MM.1S (cell line): Measurements from ENCODE around the gene SLC29A1.

ENCODE experiments used
- DNase-seq: peaks from one replicate; pipeline ENCODE4 v3.0.0-alpha.2; 2015
- H2AFZ ChIP-seq: fragments of 300-600 bp; sonication (generic); 2 replicates; pipeline ENCODE4 v1.6.0; 2016; ENCODE audit warnings: antibody characterized with exemption, low read length
- H3F3A ChIP-seq: fragments of 300-600 bp; sonication (generic); 2 replicates; pipeline ENCODE4 v1.6.1; 2016; ENCODE audit warnings: mild to moderate bottlenecking, antibody characterized with exemption, low read length, moderate library complexity, mixed read lengths; ENCODE audit not compliant: insufficient read depth
- H3K27ac ChIP-seq: fragments of 300-600 bp; sonication (generic); 2 replicates; pipeline ENCODE4 v1.5.1; 2016; ENCODE audit warnings: mild to moderate bottlenecking, low read length
- H3K27me3 ChIP-seq: fragments of 300-600 bp; sonication (generic); replicated peaks from 2 replicates; pipeline ENCODE4 v1.6.0; 2016; ENCODE audit warnings: low read length; ENCODE audit not compliant: insufficient read depth
- H3K36me3 ChIP-seq: fragments of 300-600 bp; sonication (generic); replicated peaks from 2 replicates; pipeline ENCODE4 v1.6.1; 2016; ENCODE audit warnings: mild to moderate bottlenecking, low read length, mixed read lengths; ENCODE audit not compliant: insufficient read depth
- H3K4me1 ChIP-seq: fragments of 300-600 bp; sonication (generic); 2 replicates; pipeline ENCODE4 v1.6.1; 2016; ENCODE audit warnings: low read length, mixed read lengths
- H3K4me2 ChIP-seq: fragments of 300-600 bp; sonication (generic); 2 replicates; pipeline ENCODE4 v1.6.0; 2016; ENCODE audit warnings: low read depth, low read length
- H3K4me3 ChIP-seq: fragments of 300-600 bp; sonication (generic); 2 replicates; pipeline ENCODE4 v1.5.1; 2016; ENCODE audit warnings: low read length, mixed read lengths
- H3K79me2 ChIP-seq: fragments of 300-600 bp; sonication (generic); 2 replicates; pipeline ENCODE4 v1.6.1; 2016; ENCODE audit warnings: mixed run types, low read length, mixed read lengths
- H3K9ac ChIP-seq: fragments of 300-600 bp; sonication (generic); 2 replicates; pipeline ENCODE4 v1.6.1; 2016; ENCODE audit warnings: low read length, mixed read lengths
- H3K9me2 ChIP-seq: fragments of 300-600 bp; sonication (generic); replicated peaks from 2 replicates; pipeline ENCODE4 v1.6.1; 2016; ENCODE audit warnings: mild to moderate bottlenecking, low read length, mixed read lengths; ENCODE audit not compliant: insufficient read depth
- H3K9me3 ChIP-seq: fragments of 300-600 bp; sonication (generic); replicated peaks from 2 replicates; pipeline ENCODE4 v1.6.1; 2016; ENCODE audit warnings: mild to moderate bottlenecking, low read length, mixed read lengths; ENCODE audit not compliant: insufficient read depth
- H4K20me1 ChIP-seq: fragments of 300-600 bp; sonication (generic); 2 replicates; pipeline ENCODE4 v1.6.1; 2016; ENCODE audit warnings: mild to moderate bottlenecking, low read length, moderate library complexity, mixed read lengths; ENCODE audit not compliant: insufficient read depth
- EZH2 ChIP-seq: fragments of 300-600 bp; sonication (generic); optimal IDR thresholded peaks from 2 replicates; pipeline ENCODE3; 2017; ENCODE audit warnings: low read depth, mild to moderate bottlenecking, antibody characterized with exemption, low read length, mixed read lengths
- EZH2phosphoT487 ChIP-seq: fragments of 300-600 bp; sonication (generic); IDR thresholded peaks from 2 replicates; pipeline ENCODE4 v1.6.1; 2018; ENCODE audit warnings: antibody characterized with exemption, low read length
- TF ChIP-seq, protein P1 (sequence below): fragments of 300-600 bp; sonication (generic); IDR thresholded peaks from 2 replicates; pipeline ENCODE4 v1.5.1; 2016; ENCODE audit warnings: antibody characterized with exemption, low read length, mixed read lengths

The SLC29A1 gene

DNA sequence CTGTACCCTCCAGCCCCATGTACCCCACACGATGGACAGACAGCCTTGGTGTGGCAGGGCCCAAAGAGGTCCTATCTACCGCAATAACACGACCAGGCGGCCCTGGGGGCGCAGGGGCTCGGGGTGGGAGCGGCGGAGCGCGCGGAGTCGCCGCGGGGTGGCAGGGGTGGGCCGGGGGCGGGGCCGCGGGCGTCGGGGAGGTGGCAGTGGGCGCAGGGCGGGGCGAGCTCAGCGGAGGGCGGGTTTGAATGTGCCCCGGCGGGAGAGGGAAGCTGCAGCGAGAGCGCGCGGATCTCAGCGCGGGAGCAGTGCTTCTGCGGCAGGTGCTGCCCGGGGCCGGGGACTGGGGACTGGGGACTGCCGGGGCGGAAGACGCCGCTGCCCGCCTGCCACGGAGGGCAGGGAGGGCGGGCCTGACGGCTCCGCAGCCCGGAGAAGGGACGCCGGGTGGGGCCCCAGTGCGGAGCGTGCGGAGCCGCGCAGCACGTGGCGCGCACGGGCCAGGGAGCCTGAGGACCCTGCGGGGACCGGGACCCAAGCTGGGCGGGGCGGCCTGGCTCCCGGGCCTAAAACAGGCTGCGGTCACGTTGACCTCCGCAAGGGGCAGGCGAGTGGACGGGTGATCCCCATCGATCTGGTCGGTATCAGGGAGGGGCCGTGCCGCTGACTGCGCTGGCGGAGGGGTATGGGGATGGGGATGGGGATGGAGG is at the start of gene SLC29A1:
TSS of gene SLC29A1 (plus strand) at position 277 of the 710 bp plus-strand sequence. CDS start 3,719 bp downstream, outside the sequence.
- Histone ChIP-seq H3K36me3 (no peaks in the 10 kb centered on the region), H3K4me1 (peaks cover 27% of the 10 kb centered on the region), H2AFZ (peak within 1 kb of the TSS; percentile 58), H3K4me2 (peak within 1 kb of the TSS; percentile 94), H3K9me3 (no peaks in the 10 kb centered on the region), H3K9me2 (no peaks in the 10 kb centered on the region), H3K9ac (peak within 1 kb of the TSS; percentile 75), H3K4me3 (peak within 1 kb of the TSS; percentile 80), H4K20me1 (no peaks in the 10 kb centered on the region), H3F3A (peaks cover 26% of the 10 kb centered on the region), H3K27ac (peak within 1 kb of the TSS; percentile 63; the same call in 1 of the 2 replicates), H3K27me3 (no peaks in the 10 kb centered on the region), H3K79me2 (peaks cover 50% of the 10 kb centered on the region)
- peak; percentile 85 for DNase-seq
- TF ChIP-seq EZH2phosphoT487 (no peak), EZH2 (no peak)
- TF ChIP-seq, protein P1, sequence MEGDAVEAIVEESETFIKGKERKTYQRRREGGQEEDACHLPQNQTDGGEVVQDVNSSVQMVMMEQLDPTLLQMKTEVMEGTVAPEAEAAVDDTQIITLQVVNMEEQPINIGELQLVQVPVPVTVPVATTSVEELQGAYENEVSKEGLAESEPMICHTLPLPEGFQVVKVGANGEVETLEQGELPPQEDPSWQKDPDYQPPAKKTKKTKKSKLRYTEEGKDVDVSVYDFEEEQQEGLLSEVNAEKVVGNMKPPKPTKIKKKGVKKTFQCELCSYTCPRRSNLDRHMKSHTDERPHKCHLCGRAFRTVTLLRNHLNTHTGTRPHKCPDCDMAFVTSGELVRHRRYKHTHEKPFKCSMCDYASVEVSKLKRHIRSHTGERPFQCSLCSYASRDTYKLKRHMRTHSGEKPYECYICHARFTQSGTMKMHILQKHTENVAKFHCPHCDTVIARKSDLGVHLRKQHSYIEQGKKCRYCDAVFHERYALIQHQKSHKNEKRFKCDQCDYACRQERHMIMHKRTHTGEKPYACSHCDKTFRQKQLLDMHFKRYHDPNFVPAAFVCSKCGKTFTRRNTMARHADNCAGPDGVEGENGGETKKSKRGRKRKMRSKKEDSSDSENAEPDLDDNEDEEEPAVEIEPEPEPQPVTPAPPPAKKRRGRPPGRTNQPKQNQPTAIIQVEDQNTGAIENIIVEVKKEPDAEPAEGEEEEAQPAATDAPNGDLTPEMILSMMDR, result no peak

GRCh38 chr6:44176130-44176761 is 47.1 kb upstream of the SLC29A1 start:
- Histone ChIP-seq H3K9ac (no peak overlapping the region), H3K36me3 (no peaks in the 10 kb centered on the region), H3K4me2 (no peak overlapping the region), H3F3A (no peaks in the 10 kb centered on the region), H2AFZ (no peak overlapping the region), H3K27me3 (no peaks in the 10 kb centered on the region; the same call in none of the 2 replicates), H4K20me1 (no peaks in the 10 kb centered on the region), H3K9me2 (no peaks in the 10 kb centered on the region), H3K79me2 (no peaks in the 10 kb centered on the region), H3K9me3 (no peaks in the 10 kb centered on the region), H3K27ac (no peak overlapping the region), H3K4me1 (no peaks in the 10 kb centered on the region), H3K4me3 (no peak overlapping the region)
- TF ChIP-seq EZH2phosphoT487 (no peak), EZH2 (no peak)
- TF ChIP-seq, protein P1, result no peak
- no peak for DNase-seq

- Histone ChIP-seq H3K9ac (no peak overlapping the region), H2AFZ (no peak overlapping the region), H3K79me2 (no peaks in the 10 kb centered on the region), H3K9me3 (no peaks in the 10 kb centered on the region), H3K9me2 (no peaks in the 10 kb centered on the region), H3K4me3 (no peak overlapping the region), H3K27ac (no peak overlapping the region), H3K36me3 (no peaks in the 10 kb centered on the region), H3K27me3 (no peaks in the 10 kb centered on the region; the same call in none of the 2 replicates), H4K20me1 (no peaks in the 10 kb centered on the region), H3F3A (no peaks in the 10 kb centered on the region), H3K4me2 (no peak overlapping the region), H3K4me1 (no peaks in the 10 kb centered on the region)
- no peak for DNase-seq
- TF ChIP-seq, protein P1, result no peak
- TF ChIP-seq EZH2 (no peak), EZH2phosphoT487 (no peak)
Measured at GRCh38 chr6:44176762-44177509, 46.5 kb upstream of the SLC29A1 start.
